Measurements from ENCODE around the gene OR52E4. TPM values are rescaled to one million over a fixed set of nuclear protein-coding genes. Genes with fewer than 3 reads are reported as not detected.

The OR52E4 gene
- total RNA-seq, 1 experiment from 2014 or later: not detected

- no TSS peak for BruUV-seq (replicated peaks)
- no peak overlapping the region for H3K4me3 Mint-ChIP-seq (ENCODE audit: low read depth, unreplicated experiment)
- H3K9me3 Mint-ChIP-seq (ENCODE audit: low read depth, unreplicated experiment): peaks cover 36% of the 10 kb centered on the region
- no peak for TF ChIP-seq CTCF (IDR thresholded peaks at IDR 0.05; ENCODE audit: unreplicated experiment)
- no peak for DNase-seq
- no peaks in the 10 kb centered on the region for H3K27me3 Mint-ChIP-seq (ENCODE audit: unreplicated experiment)
- CTCF ChIA-PET: no interaction called here
- no peak overlapping the region for H3K27ac Mint-ChIP-seq (ENCODE audit: unreplicated experiment)
- no peaks in the 10 kb centered on the region for H3K4me1 Mint-ChIP-seq (ENCODE audit: low read depth, unreplicated experiment)
- intact Hi-C loops (cut with micrococcal nuclease; ENCODE audit: unreplicated experiment): no loop called here
- no peaks in the 10 kb centered on the region for H3K36me3 Mint-ChIP-seq (ENCODE audit: insufficient read depth, unreplicated experiment)
Measured at GRCh38 chr11:5930614-5931013, 50.2 kb downstream of the OR52E4 start.

GRCh38 chr11:5931061-5931460 lies 50.6 kb downstream of the OR52E4 start:
- BruUV-seq (replicated peaks): no TSS peak
- no peak overlapping the region for H3K4me3 Mint-ChIP-seq (ENCODE audit: low read depth, unreplicated experiment)

GRCh38 chr11:5932671-5933070 lies 52.2 kb downstream of the OR52E4 start:
- intact Hi-C loops (cut with micrococcal nuclease; ENCODE audit: unreplicated experiment): no loop called here
- no peaks in the 10 kb centered on the region for H3K4me1 Mint-ChIP-seq (ENCODE audit: low read depth, unreplicated experiment)
- BruUV-seq (replicated peaks): no TSS peak
- DNase-seq: no peak
- H3K36me3 Mint-ChIP-seq (ENCODE audit: insufficient read depth, unreplicated experiment): no peaks in the 10 kb centered on the region
- no peak for TF ChIP-seq CTCF (IDR thresholded peaks at IDR 0.05; ENCODE audit: unreplicated experiment)
- H3K27me3 Mint-ChIP-seq (ENCODE audit: unreplicated experiment): no peaks in the 10 kb centered on the region
- H3K27ac Mint-ChIP-seq (ENCODE audit: unreplicated experiment): no peak overlapping the region
- CTCF ChIA-PET: no interaction called here
- no peak overlapping the region for H3K4me3 Mint-ChIP-seq (ENCODE audit: low read depth, unreplicated experiment)
- peaks cover 40% of the 10 kb centered on the region for H3K9me3 Mint-ChIP-seq (ENCODE audit: low read depth, unreplicated experiment)

More at GRCh38 chr11:5931061-5931460, 50.6 kb downstream of the OR52E4 start:
- Mint-ChIP-seq H3K36me3 (ENCODE audit: insufficient read depth, unreplicated experiment) (no peaks in the 10 kb centered on the region), H3K27me3 (ENCODE audit: unreplicated experiment) (no peaks in the 10 kb centered on the region), H3K9me3 (ENCODE audit: low read depth, unreplicated experiment) (peaks cover 36% of the 10 kb centered on the region), H3K27ac (ENCODE audit: unreplicated experiment) (no peak overlapping the region), H3K4me1 (ENCODE audit: low read depth, unreplicated experiment) (no peaks in the 10 kb centered on the region)
- no peak for DNase-seq
- TF ChIP-seq CTCF (IDR thresholded peaks at IDR 0.05; ENCODE audit: unreplicated experiment): no peak
- CTCF ChIA-PET: no interaction called here
- intact Hi-C loops (cut with micrococcal nuclease; ENCODE audit: unreplicated experiment): no loop called here

- Mint-ChIP-seq H3K9me3 (ENCODE audit: low read depth, unreplicated experiment) (peaks cover 44% of the 10 kb centered on the region), H3K36me3 (ENCODE audit: insufficient read depth, unreplicated experiment) (no peaks in the 10 kb centered on the region), H3K27ac (ENCODE audit: unreplicated experiment) (no peak overlapping the region), H3K4me1 (ENCODE audit: low read depth, unreplicated experiment) (no peaks in the 10 kb centered on the region), H3K27me3 (ENCODE audit: unreplicated experiment) (no peaks in the 10 kb centered on the region), H3K4me3 (ENCODE audit: low read depth, unreplicated experiment) (no peak overlapping the region)
- no peak for DNase-seq
- intact Hi-C loops (cut with micrococcal nuclease; ENCODE audit: unreplicated experiment): no loop called here
- BruUV-seq (replicated peaks): no TSS peak
- TF ChIP-seq CTCF (IDR thresholded peaks at IDR 0.05; ENCODE audit: unreplicated experiment): no peak
- CTCF ChIA-PET: no interaction called here
Measured at GRCh38 chr11:5933116-5933515, 52.7 kb downstream of the OR52E4 start.

Other genes with a start within 250 kb of the OR52E4 start
- 36.8 and 44.1 TPM in 2 replicates for gene TRIM5, start 195.6 kb upstream of the OR52E4 start, total RNA-seq (2022)
- 11.5 and 37.8 TPM in 2 replicates for gene TRIM22, start 190.8 kb upstream of the OR52E4 start, total RNA-seq (2022)
- not detected in 2 replicates for gene OR56B1, start 144.2 kb upstream of the OR52E4 start, total RNA-seq (2022)
- gene OR52N4, start 126.4 kb upstream of the OR52E4 start, total RNA-seq (2022): not detected in 2 replicates
- not detected in 2 replicates for gene OR52N5, start 97.3 kb upstream of the OR52E4 start, total RNA-seq (2022)
- not detected in 2 replicates for gene OR52N1, start 89.4 kb upstream of the OR52E4 start, total RNA-seq (2022)
- not detected in 2 replicates for gene OR52N2, start 71.7 kb upstream of the OR52E4 start, total RNA-seq (2022)
- not detected in 2 replicates for gene OR52E6, start 38.7 kb upstream of the OR52E4 start, total RNA-seq (2022)
- gene OR52E8, start 22.9 kb upstream of the OR52E4 start, total RNA-seq (2022): not detected in 2 replicates
- not detected in 2 replicates for gene OR52E5, start 12.6 kb downstream of the OR52E4 start, total RNA-seq (2022)
- gene OR56A3, start 61.6 kb downstream of the OR52E4 start, total RNA-seq (2022): not detected in 2 replicates
- gene OR56A5, start 87.9 kb downstream of the OR52E4 start, total RNA-seq (2022): not detected in 2 replicates
- not detected in 2 replicates for gene OR52L1, start 106.4 kb downstream of the OR52E4 start, total RNA-seq (2022)
- gene OR56A4, start 126.3 kb downstream of the OR52E4 start, total RNA-seq (2022): 0.26 TPM in 1 of 2 replicates, not detected in the other
- not detected in 2 replicates for gene OR56A1, start 150.1 kb downstream of the OR52E4 start, total RNA-seq (2022)
- not detected in 2 replicates for gene OR56B4, start 227.1 kb downstream of the OR52E4 start, total RNA-seq (2022)

All from Calu3 (cell line).